ENCODE results near the gene HOXC5.
"Not testable (repeated sequence)": the region's sequence is repeated elsewhere in the genome, so short reads cannot be mapped to it uniquely, and the experiment has no call there.

The HOXC5 gene

DNA sequence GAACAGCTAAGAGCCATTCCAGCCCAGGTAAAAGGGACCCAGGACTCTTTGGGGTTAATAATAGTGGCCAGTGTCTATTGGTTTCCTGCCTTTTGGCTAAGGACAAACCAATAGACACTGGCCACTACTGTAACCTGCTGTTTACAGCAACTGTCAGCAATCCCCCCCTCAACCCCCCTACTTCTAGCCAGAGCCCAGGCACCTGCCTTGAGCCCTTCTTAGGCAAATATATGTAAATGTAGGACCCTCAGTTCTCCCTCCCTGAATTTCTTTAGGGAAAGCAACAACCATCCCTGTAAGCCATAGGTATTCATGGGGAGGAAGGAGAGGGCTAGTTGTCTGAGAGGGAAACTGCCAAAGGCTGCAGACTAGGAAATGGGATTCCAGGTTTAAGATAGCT lies 43.1 kb downstream of the HOXC5 start:
- no peak for DNase-seq

DNA sequence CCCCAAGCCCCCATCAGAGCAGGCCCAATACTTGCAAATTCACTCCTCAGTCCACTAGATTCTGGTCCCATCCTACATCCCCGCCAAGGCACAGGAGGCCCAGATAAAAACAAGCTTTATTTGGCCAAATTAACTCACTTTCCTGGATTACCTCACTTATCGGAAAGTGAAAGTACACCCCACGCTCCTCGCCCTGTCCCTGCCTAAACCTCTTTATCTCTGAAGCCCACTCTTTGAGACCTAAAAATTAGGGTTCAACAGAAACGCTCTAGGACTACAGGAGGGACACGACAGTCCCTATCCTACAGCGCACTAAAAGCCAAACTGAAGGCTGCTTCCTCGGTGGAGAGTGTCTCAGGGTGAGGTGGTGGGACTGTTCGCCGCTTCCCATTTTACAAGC lies 45.0 kb downstream of the HOXC5 start:
- not testable (repeated sequence) for DNase-seq

DNA sequence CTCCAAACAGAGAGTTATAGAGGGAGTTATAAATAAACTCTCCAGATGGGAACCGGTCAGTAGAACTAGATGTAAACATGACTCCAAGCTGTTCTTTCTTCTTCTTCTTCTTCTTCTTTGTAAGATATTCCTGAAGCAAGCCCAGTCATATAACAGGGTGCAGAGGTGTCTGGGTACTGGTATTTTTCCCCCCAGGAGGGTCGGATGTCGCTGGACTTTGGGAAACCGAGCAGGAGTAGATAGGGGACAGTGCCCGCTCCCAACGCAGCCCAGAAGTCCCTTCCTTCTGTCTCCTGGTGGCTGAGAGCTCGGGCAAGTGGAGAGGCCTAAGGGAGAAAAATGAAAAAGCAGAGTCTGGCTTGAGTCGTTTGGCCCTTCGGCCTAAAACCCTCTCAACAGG lies 46.3 kb downstream of the HOXC5 start:
- DNase-seq: not testable (repeated sequence)

DNA sequence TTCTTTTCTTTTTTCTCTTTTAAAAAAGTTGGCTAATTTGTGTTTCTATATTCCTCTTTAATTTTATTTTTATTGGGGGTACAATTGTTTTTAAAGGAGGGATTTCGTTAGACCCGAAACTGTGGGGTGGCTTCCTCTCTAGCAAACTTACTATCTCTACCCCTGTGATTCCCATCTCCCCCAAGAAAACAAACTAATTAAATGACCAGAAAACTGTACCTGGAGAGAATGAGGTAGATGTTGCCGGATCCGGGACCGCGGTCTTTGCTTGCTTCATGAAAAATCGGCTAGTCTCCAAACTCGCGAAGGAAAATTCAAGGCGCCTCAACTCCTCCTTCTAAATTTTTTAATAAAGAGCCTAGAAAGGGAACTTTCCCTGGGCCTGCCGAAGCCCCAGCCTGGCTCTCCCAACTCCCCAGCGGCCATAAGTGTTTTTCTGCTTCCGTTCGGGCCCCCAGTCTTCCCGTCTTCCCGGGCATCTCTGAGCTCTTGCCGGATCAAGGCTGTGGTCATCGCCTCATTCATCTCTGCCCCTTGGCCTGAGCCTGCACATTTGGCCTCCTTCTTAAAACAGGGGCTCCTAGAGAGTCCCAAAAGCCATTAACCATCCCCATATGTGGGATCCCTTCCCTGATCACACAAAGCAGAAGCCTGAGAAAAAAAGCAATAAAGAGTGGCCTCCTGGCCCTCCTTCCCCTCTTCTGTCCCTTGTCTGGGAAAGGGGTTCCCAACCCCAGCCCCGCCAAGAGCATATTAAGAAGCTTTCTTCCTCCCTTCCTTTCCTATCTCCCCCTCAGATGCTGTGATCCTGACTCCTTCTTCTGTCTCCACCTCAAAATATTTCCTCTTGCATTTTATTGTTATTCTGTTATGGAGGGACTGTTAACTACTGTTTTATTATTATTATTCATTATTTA lies 47.4 kb downstream of the HOXC5 start:
- not testable (repeated sequence) for DNase-seq

DNA sequence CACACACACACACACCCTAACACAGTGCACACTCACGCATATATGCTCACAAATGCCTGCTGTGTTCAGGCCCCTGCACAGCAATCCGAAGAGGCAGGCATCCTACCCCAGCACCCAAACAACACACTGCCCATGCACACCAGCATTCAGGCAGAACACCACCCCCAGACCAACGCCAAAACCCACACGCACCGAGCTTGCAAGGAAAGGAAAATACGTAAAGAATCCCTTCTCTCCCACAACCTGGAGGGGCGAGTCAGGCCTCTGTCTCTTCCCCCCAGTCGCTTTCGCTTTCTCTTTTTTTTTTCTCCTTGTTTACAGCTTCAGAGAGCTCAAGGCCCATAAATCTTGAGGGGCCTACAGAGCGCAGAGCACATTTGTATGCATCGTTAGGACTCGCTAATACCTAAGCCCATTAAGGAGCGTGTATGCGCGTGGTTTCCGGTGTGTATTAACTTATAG lies 48.2 kb downstream of the HOXC5 start:
- DNase-seq: peak; percentile 34 to 46

DNA sequence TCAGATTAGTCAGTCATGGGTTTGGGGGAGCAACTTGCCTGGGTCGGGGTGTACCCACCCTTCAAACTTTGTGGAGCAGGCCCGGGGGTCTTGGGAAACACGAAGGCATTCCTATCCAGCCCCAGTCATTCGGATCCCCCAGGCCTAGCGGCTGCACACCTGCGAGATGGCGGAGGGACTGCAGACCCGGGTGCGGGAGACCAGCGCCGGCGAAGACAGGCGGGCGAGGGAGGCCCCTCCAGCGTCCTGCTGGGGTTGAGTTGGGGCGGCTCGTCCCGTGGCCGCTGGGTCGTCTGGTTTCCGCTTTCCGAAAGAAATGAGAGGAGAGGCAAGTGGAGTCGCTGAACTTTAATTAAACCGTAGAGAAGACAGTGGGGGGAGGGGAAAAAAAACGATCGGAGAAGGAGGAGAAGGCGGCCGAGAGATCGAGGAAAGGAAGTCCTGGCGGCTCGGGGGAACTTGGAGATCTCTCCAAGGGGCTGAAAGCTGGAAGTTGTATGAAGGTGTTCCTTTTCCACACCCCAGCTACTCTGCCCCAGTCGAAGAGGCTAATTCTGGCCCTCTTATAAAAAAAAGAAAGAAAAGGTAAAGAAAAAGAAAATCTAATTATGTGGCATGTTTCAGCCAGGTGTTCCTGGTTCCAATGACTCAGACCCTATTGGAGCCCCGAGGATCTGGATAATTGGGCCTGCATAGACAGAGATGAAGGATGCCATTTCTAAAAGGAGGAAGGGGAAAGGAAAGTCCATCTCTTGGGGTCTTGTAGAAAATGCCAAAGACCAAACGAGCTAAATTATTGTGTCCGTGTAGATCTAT lies 48.9 kb downstream of the HOXC5 start:
- peak; percentile 15 to 34 for DNase-seq

DNA sequence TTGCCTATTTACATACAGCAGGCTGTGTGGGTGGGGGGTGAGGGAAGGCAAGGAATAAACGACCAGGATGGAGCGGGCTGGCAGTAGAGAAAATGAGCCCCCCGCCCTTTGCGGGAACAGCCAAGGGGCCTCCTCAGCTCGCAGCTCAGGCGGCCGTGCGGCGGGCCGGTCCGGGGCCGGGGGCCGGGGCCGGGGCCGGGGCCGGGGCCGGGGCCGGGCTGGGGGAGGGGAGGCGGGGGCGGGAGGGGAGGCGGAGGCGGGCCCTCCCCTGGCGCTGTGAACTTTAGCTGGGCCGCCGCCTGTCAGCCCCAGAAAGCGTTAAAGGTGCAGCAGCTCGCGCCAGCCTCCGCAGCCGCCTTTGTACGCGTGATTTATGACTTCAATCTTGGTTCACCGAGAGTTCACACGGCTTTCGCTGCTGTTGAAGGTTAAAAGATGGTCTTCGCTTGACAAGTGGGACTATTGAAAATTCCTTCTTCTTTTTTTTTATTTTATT lies 49.6 kb downstream of the HOXC5 start:
- DNase-seq: peak; percentile 43 to 45

Measured in CD4-positive, alpha-beta T cell treated with Interleukin-4 for 1 hour (primary cell).